GM12874 (cell line): ENCODE measurements around the gene CASK.

Source experiments
- TF ChIP-seq, protein P1 (sequence below): IDR thresholded peaks from 2 replicates; pipeline ENCODE4 v1.5.1; 2011; ENCODE audit warnings: low read depth, mild to moderate bottlenecking, control low read depth, low read length, moderate library complexity; ENCODE audit not compliant: insufficient read depth

Gene CASK

DNA sequence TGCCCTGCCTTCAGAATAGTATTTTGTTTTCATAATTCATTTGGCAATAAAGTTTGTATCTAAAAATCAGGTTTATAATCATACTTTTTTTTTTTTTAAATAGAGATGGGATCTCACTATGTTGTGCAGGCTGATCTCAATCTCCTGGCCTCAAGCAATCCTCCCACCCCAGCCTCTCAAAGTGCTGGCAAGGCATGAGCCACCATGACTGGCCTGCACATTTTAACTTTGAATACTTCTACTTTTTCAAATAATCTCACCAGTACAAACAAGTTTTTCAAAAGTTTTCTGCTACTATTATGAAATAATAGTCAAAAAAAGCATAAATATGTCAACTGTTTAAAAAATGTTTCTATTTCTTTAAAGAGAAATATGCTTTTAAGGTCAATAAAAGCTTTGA, 304.1 kb downstream of the CASK start:
- TF ChIP-seq, protein P1, sequence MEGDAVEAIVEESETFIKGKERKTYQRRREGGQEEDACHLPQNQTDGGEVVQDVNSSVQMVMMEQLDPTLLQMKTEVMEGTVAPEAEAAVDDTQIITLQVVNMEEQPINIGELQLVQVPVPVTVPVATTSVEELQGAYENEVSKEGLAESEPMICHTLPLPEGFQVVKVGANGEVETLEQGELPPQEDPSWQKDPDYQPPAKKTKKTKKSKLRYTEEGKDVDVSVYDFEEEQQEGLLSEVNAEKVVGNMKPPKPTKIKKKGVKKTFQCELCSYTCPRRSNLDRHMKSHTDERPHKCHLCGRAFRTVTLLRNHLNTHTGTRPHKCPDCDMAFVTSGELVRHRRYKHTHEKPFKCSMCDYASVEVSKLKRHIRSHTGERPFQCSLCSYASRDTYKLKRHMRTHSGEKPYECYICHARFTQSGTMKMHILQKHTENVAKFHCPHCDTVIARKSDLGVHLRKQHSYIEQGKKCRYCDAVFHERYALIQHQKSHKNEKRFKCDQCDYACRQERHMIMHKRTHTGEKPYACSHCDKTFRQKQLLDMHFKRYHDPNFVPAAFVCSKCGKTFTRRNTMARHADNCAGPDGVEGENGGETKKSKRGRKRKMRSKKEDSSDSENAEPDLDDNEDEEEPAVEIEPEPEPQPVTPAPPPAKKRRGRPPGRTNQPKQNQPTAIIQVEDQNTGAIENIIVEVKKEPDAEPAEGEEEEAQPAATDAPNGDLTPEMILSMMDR = no peak

DNA sequence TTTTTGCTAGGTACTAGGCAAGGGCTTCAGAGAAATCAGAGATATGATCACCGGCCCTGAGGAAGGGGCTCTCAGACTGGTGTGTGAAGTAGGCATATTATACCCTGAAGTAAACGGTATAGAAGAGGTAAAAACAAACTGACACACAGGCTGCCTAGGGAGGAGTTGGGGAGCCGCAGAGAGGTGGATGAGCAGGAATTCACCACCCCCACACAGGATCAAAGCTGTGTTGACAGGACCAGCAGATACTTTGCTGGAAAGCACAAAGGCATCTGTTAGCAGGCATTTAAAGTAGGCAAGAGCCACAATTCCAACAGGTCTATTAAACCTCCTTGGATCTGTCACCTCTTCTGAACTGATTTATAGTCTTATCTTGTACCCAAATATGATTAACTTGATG, 306.4 kb downstream of the CASK start:
- TF ChIP-seq, protein P1 = no peak

DNA sequence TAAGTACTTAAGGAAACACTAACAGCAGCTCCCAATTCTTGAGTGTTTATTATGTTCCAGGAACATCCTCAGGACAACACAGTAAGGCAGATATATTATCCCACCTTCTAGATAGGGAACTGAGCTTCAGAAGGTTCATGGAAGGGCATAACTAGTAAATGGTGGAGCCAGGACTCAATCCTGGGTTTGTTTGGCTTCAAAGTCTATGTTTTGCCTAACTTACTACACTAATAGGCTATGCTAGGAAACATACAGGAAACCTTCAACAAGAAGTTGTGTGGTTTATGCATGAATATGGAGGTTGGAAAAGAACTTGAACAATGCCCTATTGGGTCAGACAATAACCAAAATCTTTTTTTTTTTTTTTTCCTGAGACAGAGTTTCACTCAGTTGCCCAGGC, 307.1 kb downstream of the CASK start:
- TF ChIP-seq, protein P1 = no peak

DNA sequence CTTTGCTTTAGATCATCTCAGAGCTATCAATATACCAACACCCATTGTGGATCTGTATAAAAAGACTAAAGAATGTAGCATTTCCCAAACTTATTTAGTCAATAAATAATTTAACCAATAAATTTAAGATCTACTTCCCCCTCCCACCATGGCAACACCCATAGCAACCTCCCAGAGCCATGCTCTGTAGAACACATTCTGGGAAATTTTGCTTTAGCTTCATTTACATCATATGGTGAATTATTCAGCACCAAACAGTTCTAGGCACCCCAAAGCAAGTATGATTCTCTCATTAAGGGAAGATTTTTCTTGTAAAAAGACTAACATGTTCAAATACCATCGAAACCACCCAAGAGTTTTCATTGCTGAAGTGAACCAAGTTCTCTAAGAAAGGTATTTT, 315.1 kb downstream of the CASK start:
- TF ChIP-seq, protein P1 = no peak

DNA sequence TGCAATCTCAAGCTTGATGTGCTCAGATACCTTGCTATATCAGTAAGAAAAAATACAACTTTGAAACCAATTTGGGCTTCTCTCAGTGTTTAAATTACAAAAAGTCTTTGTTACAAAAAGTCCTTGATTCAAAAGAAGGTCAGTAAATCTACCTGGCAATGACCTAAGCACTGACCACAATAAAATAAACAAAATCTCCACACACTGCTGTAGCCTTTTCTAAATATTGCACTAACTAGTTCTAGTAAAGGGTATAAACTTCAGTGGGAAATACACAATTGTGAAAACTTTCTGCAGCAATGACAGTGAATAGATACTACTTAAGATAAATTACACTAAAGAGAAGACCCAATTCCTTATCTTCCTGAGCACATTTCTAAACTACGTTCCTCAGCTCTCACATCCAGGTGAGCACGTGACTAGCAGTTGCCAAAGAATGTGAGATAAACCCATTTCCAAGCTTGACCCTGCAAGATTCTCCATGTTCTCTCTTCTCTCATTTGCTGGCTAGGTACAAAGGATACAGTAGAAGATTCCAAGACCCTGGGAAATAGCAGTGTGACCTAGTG, 316.0 kb downstream of the CASK start:
- TF ChIP-seq, protein P1 = no peak

DNA sequence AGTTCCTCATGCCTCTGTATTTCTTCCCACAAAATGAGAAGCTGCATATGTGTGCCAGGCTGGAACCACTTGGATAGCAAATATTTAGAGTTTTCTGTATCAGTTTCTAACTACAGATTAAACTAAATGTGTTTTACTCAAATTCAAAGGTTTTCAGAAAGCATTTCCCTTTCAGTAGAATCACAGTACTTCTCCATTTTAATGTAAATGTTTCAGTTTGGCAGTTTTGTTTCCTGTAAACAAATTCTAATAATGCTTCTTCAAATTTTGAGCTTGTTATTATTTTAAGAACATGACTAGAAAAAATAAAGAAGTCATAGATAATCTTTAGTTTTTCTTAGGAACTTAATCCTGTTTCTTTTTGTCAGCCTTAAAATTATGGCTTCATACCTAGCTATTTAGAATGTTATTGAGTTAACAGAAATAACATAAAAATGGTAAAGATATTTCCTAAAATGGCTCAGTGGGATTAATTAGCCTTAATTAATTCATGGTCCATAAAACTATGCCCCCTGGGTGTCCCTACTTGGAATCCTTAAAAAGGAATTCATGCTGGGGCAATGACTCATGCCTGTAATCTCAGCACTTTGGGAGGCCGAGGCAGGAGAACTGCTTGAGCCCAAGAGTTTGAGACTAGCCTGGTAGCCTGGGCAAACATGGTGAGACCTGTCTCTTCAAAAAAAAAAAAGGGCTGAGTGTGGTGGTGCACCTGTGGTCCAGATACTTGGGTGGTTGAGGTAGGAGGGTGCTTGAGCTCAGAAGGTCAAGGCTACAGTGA, 318.4 kb downstream of the CASK start:
- TF ChIP-seq, protein P1 = no peak

DNA sequence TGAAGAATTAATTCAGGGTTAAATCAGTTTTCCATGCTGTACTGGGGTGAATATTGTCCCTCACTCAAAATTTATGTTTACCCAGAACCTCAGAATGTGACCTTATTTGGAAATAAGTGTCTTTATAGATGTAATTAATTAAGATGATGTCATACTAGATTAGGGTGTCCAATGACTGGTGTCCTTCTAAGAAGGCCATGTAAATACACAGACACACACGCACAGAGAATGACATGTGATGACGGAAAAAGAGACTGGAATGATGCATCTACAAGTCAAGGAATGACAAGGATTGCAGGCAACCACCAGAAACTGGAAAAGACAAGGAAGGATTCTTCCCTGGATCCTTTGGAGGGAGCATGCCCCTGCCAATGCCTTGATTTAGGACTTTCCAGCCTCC, 319.2 kb downstream of the CASK start:
- TF ChIP-seq, protein P1 = no peak
